ENCODE measurements around the gene VAV3.

GRCh38 chr1:107563441-107563840, 401.5 kb downstream of the VAV3 start:
- no peak for TF ChIP-seq CTCF (IDR thresholded peaks at IDR 0.05)
- TF ChIP-seq POLR2A (IDR thresholded peaks at IDR 0.05), result no peak
- no peak for TF ChIP-seq POLR2AphosphoS5 (IDR thresholded peaks at IDR 0.05)
- no peak for TF ChIP-seq EP300 (IDR thresholded peaks at IDR 0.05)
